HG02610 (cell line): Measurements from ENCODE around the gene OTOP3.
"Not testable (repeated sequence)": the region's sequence is repeated elsewhere in the genome, so short reads cannot be mapped to it uniquely, and the experiment has no call there.

Experiments
- ATAC-seq: cut with Tn5 transposase; IDR thresholded peaks from one replicate; pipeline ENCODE4 v1.9.1; 2021; ENCODE audit warnings: mild to moderate bottlenecking, moderate library complexity; ENCODE audit not compliant: unreplicated experiment

OTOP3 gene, protein sequence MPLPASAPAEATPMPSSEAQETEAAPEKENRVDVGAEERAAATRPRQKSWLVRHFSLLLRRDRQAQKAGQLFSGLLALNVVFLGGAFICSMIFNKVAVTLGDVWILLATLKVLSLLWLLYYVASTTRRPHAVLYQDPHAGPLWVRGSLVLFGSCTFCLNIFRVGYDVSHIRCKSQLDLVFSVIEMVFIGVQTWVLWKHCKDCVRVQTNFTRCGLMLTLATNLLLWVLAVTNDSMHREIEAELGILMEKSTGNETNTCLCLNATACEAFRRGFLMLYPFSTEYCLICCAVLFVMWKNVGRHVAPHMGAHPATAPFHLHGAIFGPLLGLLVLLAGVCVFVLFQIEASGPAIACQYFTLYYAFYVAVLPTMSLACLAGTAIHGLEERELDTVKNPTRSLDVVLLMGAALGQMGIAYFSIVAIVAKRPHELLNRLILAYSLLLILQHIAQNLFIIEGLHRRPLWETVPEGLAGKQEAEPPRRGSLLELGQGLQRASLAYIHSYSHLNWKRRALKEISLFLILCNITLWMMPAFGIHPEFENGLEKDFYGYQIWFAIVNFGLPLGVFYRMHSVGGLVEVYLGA

GRCh38 chr17:74935585-74936469 lies at the start of gene OTOP3:
OTOP3 (plus strand) TSS chr17:74935898; CDS start chr17:74935922, 24 bp downstream.
- no peak for ATAC-seq

- no peak for ATAC-seq
Observed at GRCh38 chr17:74888469-74888868, 47.2 kb upstream of the OTOP3 start.

- no peak for ATAC-seq
Observed at GRCh38 chr17:74890554-74890953, 45.1 kb upstream of the OTOP3 start.

DNA sequence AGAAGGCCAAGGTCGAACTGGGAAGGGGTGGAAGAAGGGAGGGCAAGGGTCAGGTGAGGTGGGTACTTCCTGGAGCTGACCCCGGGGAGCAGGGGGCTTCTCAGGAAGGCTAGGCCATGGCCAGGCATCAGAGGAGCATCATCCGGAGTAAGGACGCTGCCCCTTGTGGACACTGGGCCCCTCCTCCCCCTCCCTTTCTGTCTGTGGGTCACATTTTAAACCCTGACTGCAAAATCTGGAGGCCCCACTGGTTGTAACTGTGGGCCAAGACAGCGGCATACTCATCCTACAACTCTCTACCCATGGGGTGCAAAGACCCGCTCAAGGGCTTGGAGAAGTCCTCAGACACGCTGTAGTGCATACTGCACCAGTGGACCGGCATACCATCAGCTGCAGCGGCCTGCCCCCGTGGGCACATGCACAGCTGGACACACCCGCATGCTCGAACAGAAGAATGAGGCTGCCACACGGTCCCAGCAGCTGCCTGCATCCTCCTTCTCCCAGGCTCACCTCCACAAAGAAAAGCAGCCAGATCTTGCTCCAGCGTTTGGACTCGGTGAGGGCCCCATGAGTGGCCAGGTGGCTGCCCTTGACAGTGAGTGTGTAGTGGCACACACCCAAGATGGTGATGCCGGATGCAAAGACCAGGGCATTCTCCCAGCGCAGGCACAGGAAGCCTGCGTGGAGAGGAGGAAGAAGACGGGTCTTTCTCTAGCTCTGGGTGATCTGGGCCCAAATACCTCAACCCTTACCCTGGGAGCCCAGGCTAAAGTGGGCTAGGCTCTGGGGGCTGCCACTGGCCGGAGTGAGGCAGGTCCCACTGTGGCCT lies 43.5 kb upstream of the OTOP3 start:
- ATAC-seq, result no peak

- no peak for ATAC-seq
Observed at GRCh38 chr17:74892974-74893911, 42.5 kb upstream of the OTOP3 start, which contains the start of gene FADS6. FADS6 (minus strand) TSS chr17:74893633; CDS start chr17:74893595, 38 bp downstream.

DNA sequence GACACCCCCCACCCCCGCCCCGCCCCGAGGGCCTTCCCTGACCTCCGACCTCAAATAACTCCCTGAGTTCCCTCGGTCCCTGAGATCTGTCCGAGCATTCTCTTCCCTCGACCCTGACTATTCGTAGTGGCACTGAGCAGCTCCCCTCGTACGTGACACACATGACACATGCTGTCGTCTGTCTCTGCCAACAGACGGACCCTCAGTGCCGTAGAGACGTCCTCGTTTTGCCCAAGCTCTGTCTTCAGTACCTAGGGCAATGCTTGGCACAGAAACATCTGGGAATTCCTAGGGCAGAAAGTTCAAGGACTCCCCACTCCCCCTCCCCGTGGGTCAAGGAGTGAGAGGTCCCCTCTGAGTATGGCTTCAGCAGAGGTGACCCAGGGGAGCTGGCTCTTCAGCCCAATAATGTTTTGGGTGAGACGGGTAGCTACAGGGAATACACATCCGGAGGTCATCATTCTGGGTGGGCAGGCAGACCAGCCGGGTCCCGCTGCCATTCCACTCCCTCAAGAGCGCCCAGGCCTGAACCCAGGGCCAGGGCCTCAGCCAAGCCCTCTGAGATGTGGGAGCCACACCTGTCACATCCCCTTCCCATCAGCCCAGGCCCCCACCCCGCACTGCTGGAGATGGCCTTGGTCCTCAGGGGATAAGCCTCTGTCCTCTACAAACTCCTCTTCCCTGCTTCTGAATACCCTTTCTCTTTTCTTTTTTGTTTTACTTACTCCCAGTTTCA lies 41.6 kb upstream of the OTOP3 start:
- no peak for ATAC-seq

GRCh38 chr17:74898376-74898946 lies 37.2 kb upstream of the OTOP3 start:
- no peak for ATAC-seq

- no peak for ATAC-seq
Observed at GRCh38 chr17:74900208-74900607, 35.5 kb upstream of the OTOP3 start.

DNA sequence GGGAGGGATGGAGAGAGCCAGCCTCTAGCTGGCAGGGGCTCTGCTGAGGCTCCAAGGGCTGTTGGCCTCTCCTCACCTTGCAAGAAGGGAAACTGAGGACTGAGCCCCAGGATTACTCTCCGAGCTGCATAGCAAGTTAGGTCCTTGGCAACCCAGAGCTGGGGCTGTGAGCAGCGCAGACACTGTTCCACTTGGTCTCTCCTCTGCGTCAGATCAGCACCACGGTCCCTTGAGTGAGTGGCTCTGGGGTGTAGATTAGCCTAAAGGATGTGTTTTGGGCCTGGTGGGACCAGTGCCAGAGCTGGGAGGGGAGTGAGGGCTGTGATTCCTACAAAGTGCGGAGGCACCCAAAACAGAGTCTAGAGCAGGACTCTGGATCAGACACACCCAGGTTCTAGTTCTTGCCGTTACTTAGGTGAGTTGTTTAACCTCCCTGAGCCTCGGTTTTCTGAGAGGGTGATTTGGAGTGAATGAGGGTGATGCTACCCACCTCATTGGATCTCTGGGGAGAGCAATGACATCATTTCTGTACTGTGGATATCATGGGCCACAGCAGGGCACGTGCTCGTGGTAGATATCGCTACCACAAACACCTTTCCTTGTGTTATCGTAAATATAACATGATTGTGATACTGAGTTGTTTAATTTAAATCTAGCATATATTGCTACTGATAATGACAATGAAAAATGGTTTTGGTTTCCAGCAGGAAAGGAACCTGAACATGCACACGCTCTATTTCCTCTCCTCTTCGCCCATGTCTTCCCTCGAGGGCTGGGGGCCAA lies 34.2 kb upstream of the OTOP3 start:
- ATAC-seq, result no peak

DNA sequence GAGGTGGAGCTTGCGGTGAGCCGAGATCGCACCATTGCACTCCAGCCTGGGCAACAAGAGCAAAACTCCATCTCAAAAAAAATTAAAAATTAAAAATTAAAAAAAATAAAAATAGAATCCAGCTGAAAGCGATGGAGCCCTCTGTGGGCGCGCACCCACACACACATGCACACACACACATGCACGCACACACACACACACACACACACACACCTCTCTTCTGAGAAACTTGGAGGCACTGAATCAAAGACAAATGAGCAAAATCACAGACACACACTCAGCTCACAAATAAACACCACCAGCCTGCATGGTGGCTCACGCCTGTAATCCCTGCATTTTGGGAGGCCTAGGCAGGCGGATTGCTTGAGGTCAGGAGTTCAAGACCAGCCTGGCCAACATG lies 32.7 kb upstream of the OTOP3 start:
- ATAC-seq, result no peak

DNA sequence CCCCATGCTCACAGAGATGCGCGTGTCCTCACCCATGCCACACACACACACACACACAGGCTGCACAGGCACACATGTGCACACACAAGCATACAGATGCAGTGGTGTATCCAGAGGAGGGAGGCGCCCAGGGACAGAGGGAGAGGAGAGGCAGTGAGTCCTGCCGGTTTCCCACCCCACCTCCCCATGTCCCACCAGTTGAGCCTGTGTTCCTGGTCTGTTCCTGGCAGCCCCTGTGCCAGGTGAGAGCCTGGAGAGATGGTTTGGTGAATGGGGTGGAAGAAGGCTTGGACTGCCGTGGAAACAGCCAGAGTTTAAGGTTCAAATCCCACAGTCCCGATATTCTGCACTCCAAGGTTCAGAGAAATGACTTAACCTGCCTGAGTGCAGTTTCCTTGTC lies 32.0 kb upstream of the OTOP3 start:
- ATAC-seq, result no peak

- no peak for ATAC-seq
Observed at GRCh38 chr17:74904687-74905409, 30.9 kb upstream of the OTOP3 start.

DNA sequence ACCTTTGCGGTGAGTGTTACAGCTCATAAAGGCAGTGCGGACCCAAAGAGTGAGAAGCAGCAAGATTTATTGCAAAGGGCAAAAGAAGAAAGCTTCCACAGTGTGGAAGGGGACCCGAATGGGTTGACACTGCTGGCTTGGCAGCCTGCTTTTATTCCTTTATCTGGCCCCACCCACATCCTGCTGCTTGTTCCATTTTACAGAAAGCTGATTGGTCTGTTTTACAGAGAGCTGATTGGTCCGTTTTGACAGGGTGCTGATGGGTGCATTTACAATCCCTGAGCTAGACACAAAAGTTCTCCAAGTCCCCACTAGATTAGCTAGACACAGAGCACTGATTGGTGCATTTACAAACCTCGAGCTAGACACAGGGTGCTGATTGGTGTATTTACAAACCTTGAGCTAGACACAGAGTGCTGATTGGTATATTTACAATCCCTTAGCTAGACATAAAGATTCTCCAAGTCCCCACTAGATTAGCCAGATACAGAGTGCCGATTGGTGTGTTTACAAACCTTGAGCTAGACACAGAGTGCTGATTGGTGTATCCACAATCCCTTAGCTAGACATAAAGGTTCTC lies 29.4 kb upstream of the OTOP3 start:
- not testable (repeated sequence) for ATAC-seq

GRCh38 chr17:74907012-74907411 lies 28.7 kb upstream of the OTOP3 start:
- ATAC-seq, result no peak

- ATAC-seq, result not testable (repeated sequence)
Observed at GRCh38 chr17:74909097-74909496, 26.6 kb upstream of the OTOP3 start.

GRCh38 chr17:74911423-74911822 lies 24.3 kb upstream of the OTOP3 start:
- not testable (repeated sequence) for ATAC-seq
